ENCODE results near the gene FIBP.

DNA sequence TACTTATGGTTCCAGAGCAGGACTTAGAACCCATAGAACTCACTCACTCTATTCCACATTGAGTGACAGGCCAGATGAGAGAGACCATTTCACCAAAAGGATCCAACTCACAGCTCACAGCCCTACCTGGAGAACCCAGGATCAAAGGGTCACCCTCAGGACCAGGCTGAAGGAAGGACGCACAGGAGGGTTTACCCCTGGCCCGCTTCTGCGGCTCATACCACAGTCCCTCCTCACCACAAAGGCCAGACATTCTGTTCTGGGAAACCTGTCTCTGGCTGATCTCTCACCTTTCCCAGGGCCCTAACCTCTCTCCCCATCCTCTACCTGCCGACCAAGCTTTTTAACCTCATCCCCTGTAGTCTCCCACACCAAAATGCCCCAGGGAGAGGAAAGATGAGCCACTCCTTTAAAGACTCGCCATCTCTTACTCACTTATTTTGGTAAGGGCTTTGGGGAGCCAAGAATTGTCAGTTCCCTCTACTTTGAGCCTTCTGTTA lies 7.3 kb upstream of the FIBP start:
- TF ChIP-seq, protein P1, sequence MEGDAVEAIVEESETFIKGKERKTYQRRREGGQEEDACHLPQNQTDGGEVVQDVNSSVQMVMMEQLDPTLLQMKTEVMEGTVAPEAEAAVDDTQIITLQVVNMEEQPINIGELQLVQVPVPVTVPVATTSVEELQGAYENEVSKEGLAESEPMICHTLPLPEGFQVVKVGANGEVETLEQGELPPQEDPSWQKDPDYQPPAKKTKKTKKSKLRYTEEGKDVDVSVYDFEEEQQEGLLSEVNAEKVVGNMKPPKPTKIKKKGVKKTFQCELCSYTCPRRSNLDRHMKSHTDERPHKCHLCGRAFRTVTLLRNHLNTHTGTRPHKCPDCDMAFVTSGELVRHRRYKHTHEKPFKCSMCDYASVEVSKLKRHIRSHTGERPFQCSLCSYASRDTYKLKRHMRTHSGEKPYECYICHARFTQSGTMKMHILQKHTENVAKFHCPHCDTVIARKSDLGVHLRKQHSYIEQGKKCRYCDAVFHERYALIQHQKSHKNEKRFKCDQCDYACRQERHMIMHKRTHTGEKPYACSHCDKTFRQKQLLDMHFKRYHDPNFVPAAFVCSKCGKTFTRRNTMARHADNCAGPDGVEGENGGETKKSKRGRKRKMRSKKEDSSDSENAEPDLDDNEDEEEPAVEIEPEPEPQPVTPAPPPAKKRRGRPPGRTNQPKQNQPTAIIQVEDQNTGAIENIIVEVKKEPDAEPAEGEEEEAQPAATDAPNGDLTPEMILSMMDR (IDR thresholded peaks at IDR 0.05 in 4 of 5, conservative IDR thresholded peaks at IDR 0.05 in 1 of 5), result no peak
- no peak for TF ChIP-seq POLR2A (IDR thresholded peaks at IDR 0.05)
